ENCODE data around the gene CENPH. TPM values are rescaled to one million over a fixed set of nuclear protein-coding genes. Genes with fewer than 3 reads are reported as not detected.
"Not testable (repeated sequence)": the region's sequence is repeated elsewhere in the genome, so short reads cannot be mapped to it uniquely, and the experiment has no call there.

The CENPH gene
- total RNA-seq: 1 to 10 TPM; 4.1 to 8.4 (median 6.5) TPM
- total RNA-seq (2013): 10.2 TPM
- 4.1 to 64.5 (median 8.0) reads per million in 29 experiments for total RNA-seq

- Mint-ChIP-seq H3K27ac (peak within 1 kb of the TSS; percentile 77 to 78), H3K4me3 (peak within 1 kb of the TSS; percentile 89), H3K9me3 (no peaks in the 10 kb centered on the region), H3K27me3 (no peaks in the 10 kb centered on the region), H3K36me3 (peaks cover 6% of the 10 kb centered on the region), H3K4me1 (peaks cover 11 to 16% (median 15%) of the 10 kb centered on the region in 3 donors)
- DNase-seq (peak; percentile 78 to 93 (median 87)), ATAC-seq (replicated peaks in 1 of 4) (peak; percentile 92 to 98 (median 98))
- POLR2A ChIA-PET: interaction anchor here in 1 of 2 donors (0.5 to 0.6 kb wide), 3 partner anchors 23 to 68 kb away, joined by 3 to 12 read pairs (median 3); a partner anchor contains a TSS
- Histone ChIP-seq H3K4me1 (ENCODE audit: control insufficient read depth in 1 of 2, extremely low read depth in 1 of 2, insufficient read depth in 2 of 2, low read length in 2 of 2) (peaks cover 5 to 14% of the 10 kb centered on the region in 2 experiments), H3K36me3 (ENCODE audit: control insufficient read depth in 2 of 2, extremely low read depth in 1 of 2, insufficient read depth in 1 of 2, low read length in 1 of 2) (no peaks in the 10 kb centered on the region), H3K9me3 (no peaks in the 10 kb centered on the region), H3K27me3 (replicated peaks in 1 of 2; ENCODE audit: control insufficient read depth in 2 of 2, extremely low read depth in 1 of 2, insufficient read depth in 2 of 2, low read length in 1 of 2) (no peaks in the 10 kb centered on the region), H3K27ac (ENCODE audit: low read length) (peak within 1 kb of the TSS; percentile 39), H3K4me3 (ENCODE audit: control insufficient read depth in 1 of 2, extremely low read depth in 1 of 2, low read length in 1 of 2) (peak within 1 kb of the TSS; percentile 82 to 88)
- under 1% methylated on average over 48 of the region's 55 CpGs for WGBS (ENCODE audit: insufficient coverage)
- CTCF ChIA-PET: interaction anchor here (0.5 to 2.3 kb wide), 7 partner anchors 45 to 195 kb away, joined by 3 to 13 read pairs (median 4); partner anchors contain the start of genes SLC30A5 (in 2 of the 2) and CDK7 (in 1 of the 2)
Measured at GRCh38 chr5:69189162-69190086, at the start of gene CENPH. TSS of gene CENPH (plus strand) at chr5:69189583. CDS start at chr5:69189635, 52 bp downstream.

- H3K36me3 ChIP-seq (ENCODE audit: control insufficient read depth in 2 of 2, extremely low read depth in 1 of 2, insufficient read depth in 1 of 2, low read length in 1 of 2); H3K4me3 ChIP-seq (ENCODE audit: control insufficient read depth in 1 of 2, extremely low read depth in 1 of 2, low read length in 1 of 2); H3K27ac ChIP-seq (ENCODE audit: low read length); H3K27ac Mint-ChIP-seq; H3K4me3 Mint-ChIP-seq; H3K4me1 Mint-ChIP-seq; ATAC-seq (replicated peaks in 1 of 4); H3K36me3 Mint-ChIP-seq; H3K4me1 ChIP-seq (ENCODE audit: control insufficient read depth in 1 of 2, extremely low read depth in 1 of 2, insufficient read depth in 2 of 2, low read length in 2 of 2); H3K9me3 ChIP-seq; H3K27me3 ChIP-seq (replicated peaks in 1 of 2; ENCODE audit: control insufficient read depth in 2 of 2, extremely low read depth in 1 of 2, insufficient read depth in 2 of 2, low read length in 1 of 2); H3K27me3 Mint-ChIP-seq; DNase-seq: not testable (repeated sequence)
- WGBS (ENCODE audit: insufficient coverage): 100% methylated on average over 2 of the region's 4 CpGs
- POLR2A ChIA-PET: interaction anchor here in 1 of 2 donors (0.6 kb wide), 1 partner anchor 102 kb away, joined by 3 read pairs; no protein-coding TSS in a partner anchor
- H3K9me3 Mint-ChIP-seq: peaks cover 0 to 14% (median 3%) of the 10 kb centered on the region in 3 donors
- CTCF ChIA-PET: interaction anchor here in 1 of 2 donors (0.5 kb wide), 1 partner anchor 227 kb away, joined by 3 read pairs; no protein-coding TSS in a partner anchor
Measured at GRCh38 chr5:69140239-69140638, 49.1 kb upstream of the CENPH start.

GRCh38 chr5:69140827-69141226 is 48.6 kb upstream of the CENPH start:
- Mint-ChIP-seq H3K36me3 (peaks cover 2% of the 10 kb centered on the region), H3K4me1 (no peaks in the 10 kb centered on the region), H3K27ac (no peak overlapping the region), H3K27me3 (no peaks in the 10 kb centered on the region), H3K4me3 (no peak overlapping the region), H3K9me3 (peaks cover 0 to 14% (median 3%) of the 10 kb centered on the region in 3 donors)
- Histone ChIP-seq H3K27me3 (replicated peaks in 1 of 2; ENCODE audit: control insufficient read depth in 2 of 2, extremely low read depth in 1 of 2, insufficient read depth in 2 of 2, low read length in 1 of 2) (no peaks in the 10 kb centered on the region), H3K27ac (ENCODE audit: low read length) (no peak overlapping the region), H3K4me1 (ENCODE audit: control insufficient read depth in 1 of 2, extremely low read depth in 1 of 2, insufficient read depth in 2 of 2, low read length in 2 of 2) (no peaks in the 10 kb centered on the region), H3K4me3 (ENCODE audit: control insufficient read depth in 1 of 2, extremely low read depth in 1 of 2, low read length in 1 of 2) (no peak overlapping the region), H3K9me3 (no peaks in the 10 kb centered on the region), H3K36me3 (ENCODE audit: control insufficient read depth in 2 of 2, extremely low read depth in 1 of 2, insufficient read depth in 1 of 2, low read length in 1 of 2) (no peaks in the 10 kb centered on the region)
- WGBS (ENCODE audit: insufficient coverage): 67% methylated on average over 1 of the region's 1 CpG
- POLR2A ChIA-PET: interaction anchor here in 1 of 2 donors (0.6 kb wide), 1 partner anchor 103 kb away, joined by 3 read pairs; no protein-coding TSS in a partner anchor
- no peak for DNase-seq
- no peak for ATAC-seq (replicated peaks in 1 of 4)
- CTCF ChIA-PET: no interaction called here

- H3K4me1 Mint-ChIP-seq; POLR2A ChIA-PET; DNase-seq; H3K36me3 ChIP-seq (ENCODE audit: control insufficient read depth in 2 of 2, extremely low read depth in 1 of 2, insufficient read depth in 1 of 2, low read length in 1 of 2); H3K4me3 ChIP-seq (ENCODE audit: control insufficient read depth in 1 of 2, extremely low read depth in 1 of 2, low read length in 1 of 2); H3K27ac Mint-ChIP-seq; CTCF ChIA-PET; H3K9me3 Mint-ChIP-seq; H3K9me3 ChIP-seq; H3K27ac ChIP-seq (ENCODE audit: low read length); H3K27me3 ChIP-seq (replicated peaks in 1 of 2; ENCODE audit: control insufficient read depth in 2 of 2, extremely low read depth in 1 of 2, insufficient read depth in 2 of 2, low read length in 1 of 2); H3K36me3 Mint-ChIP-seq; ATAC-seq (replicated peaks in 1 of 4); H3K27me3 Mint-ChIP-seq; H3K4me1 ChIP-seq (ENCODE audit: control insufficient read depth in 1 of 2, extremely low read depth in 1 of 2, insufficient read depth in 2 of 2, low read length in 2 of 2); H3K4me3 Mint-ChIP-seq: not testable (repeated sequence)
- WGBS (ENCODE audit: insufficient coverage): no CpG with 5 or more reads among the region's 7 CpGs
Measured at GRCh38 chr5:69148576-69148975, 40.8 kb upstream of the CENPH start.

- H3K36me3 ChIP-seq (ENCODE audit: control insufficient read depth in 2 of 2, extremely low read depth in 1 of 2, insufficient read depth in 1 of 2, low read length in 1 of 2): no peaks in the 10 kb centered on the region
- POLR2A ChIA-PET: no interaction called here
- ATAC-seq (replicated peaks in 1 of 4): no peak
- WGBS (ENCODE audit: insufficient coverage): 86% methylated on average over 2 of the region's 2 CpGs
- H3K4me1 ChIP-seq (ENCODE audit: control insufficient read depth in 1 of 2, extremely low read depth in 1 of 2, insufficient read depth in 2 of 2, low read length in 2 of 2): no peaks in the 10 kb centered on the region
- H3K27ac Mint-ChIP-seq: no peak overlapping the region
- no peaks in the 10 kb centered on the region for H3K27me3 ChIP-seq (replicated peaks in 1 of 2; ENCODE audit: control insufficient read depth in 2 of 2, extremely low read depth in 1 of 2, insufficient read depth in 2 of 2, low read length in 1 of 2)
- no peaks in the 10 kb centered on the region for H3K36me3 Mint-ChIP-seq
- no peak overlapping the region for H3K4me3 ChIP-seq (ENCODE audit: control insufficient read depth in 1 of 2, extremely low read depth in 1 of 2, low read length in 1 of 2)
- no peaks in the 10 kb centered on the region for H3K9me3 ChIP-seq
- H3K4me1 Mint-ChIP-seq: no peaks in the 10 kb centered on the region
- no peaks in the 10 kb centered on the region for H3K9me3 Mint-ChIP-seq
- H3K27ac ChIP-seq (ENCODE audit: low read length): no peak overlapping the region
- H3K4me3 Mint-ChIP-seq: no peak overlapping the region
- H3K27me3 Mint-ChIP-seq: no peaks in the 10 kb centered on the region
- DNase-seq: no peak
- CTCF ChIA-PET: no interaction called here
Measured at GRCh38 chr5:69148981-69149675, 40.3 kb upstream of the CENPH start.

- H3K27ac Mint-ChIP-seq: no peak overlapping the region
- Histone ChIP-seq H3K36me3 (ENCODE audit: control insufficient read depth in 2 of 2, extremely low read depth in 1 of 2, insufficient read depth in 1 of 2, low read length in 1 of 2) (no peaks in the 10 kb centered on the region), H3K4me3 (ENCODE audit: control insufficient read depth in 1 of 2, extremely low read depth in 1 of 2, low read length in 1 of 2) (no peak overlapping the region), H3K9me3 (no peaks in the 10 kb centered on the region), H3K4me1 (ENCODE audit: control insufficient read depth in 1 of 2, extremely low read depth in 1 of 2, insufficient read depth in 2 of 2, low read length in 2 of 2) (no peaks in the 10 kb centered on the region), H3K27ac (ENCODE audit: low read length) (no peak overlapping the region), H3K27me3 (replicated peaks in 1 of 2; ENCODE audit: control insufficient read depth in 2 of 2, extremely low read depth in 1 of 2, insufficient read depth in 2 of 2, low read length in 1 of 2) (no peaks in the 10 kb centered on the region)
- no peak for ATAC-seq (replicated peaks in 1 of 4)
- no peak for DNase-seq
- no peaks in the 10 kb centered on the region for H3K4me1 Mint-ChIP-seq
- ChIA-PET POLR2A (no interaction called here), CTCF (no interaction called here)
- H3K36me3 Mint-ChIP-seq: no peaks in the 10 kb centered on the region
- no peaks in the 10 kb centered on the region for H3K27me3 Mint-ChIP-seq
- H3K9me3 Mint-ChIP-seq: no peaks in the 10 kb centered on the region
- no peak overlapping the region for H3K4me3 Mint-ChIP-seq
- 75% methylated on average over 2 of the region's 5 CpGs for WGBS (ENCODE audit: insufficient coverage)
Measured at GRCh38 chr5:69149676-69150010, 39.7 kb upstream of the CENPH start.

Data from T-cell (primary cell).